HG03097 (cell line): Measurements from ENCODE around the gene KLHL29.

Experiments
- ATAC-seq: cut with Tn5 transposase; IDR thresholded peaks from one replicate; pipeline ENCODE4 v1.9.1; 2021; ENCODE audit not compliant: unreplicated experiment, low FRiP score

KLHL29 gene

GRCh38 chr2:23684395-23685176 is 299.6 kb downstream of the KLHL29 start:
- no peak for ATAC-seq

- no peak for ATAC-seq
Measured at GRCh38 chr2:23685181-23685580, 300.2 kb downstream of the KLHL29 start.

- no peak for ATAC-seq
Measured at GRCh38 chr2:23685706-23686105, 300.7 kb downstream of the KLHL29 start.

- ATAC-seq = no peak
Measured at GRCh38 chr2:23686405-23687029, 301.5 kb downstream of the KLHL29 start.

GRCh38 chr2:23687214-23687613 is 302.2 kb downstream of the KLHL29 start:
- no peak for ATAC-seq

GRCh38 chr2:23687713-23688112 is 302.7 kb downstream of the KLHL29 start:
- ATAC-seq = no peak

- no peak for ATAC-seq
Measured at GRCh38 chr2:23688486-23689130, 303.6 kb downstream of the KLHL29 start.

- ATAC-seq = no peak
Measured at GRCh38 chr2:23689131-23689700, 304.2 kb downstream of the KLHL29 start.

GRCh38 chr2:23689891-23690290 is 304.9 kb downstream of the KLHL29 start:
- no peak for ATAC-seq

GRCh38 chr2:23690421-23691105 is 305.6 kb downstream of the KLHL29 start:
- no peak for ATAC-seq

- no peak for ATAC-seq
Measured at GRCh38 chr2:23691106-23691470, 306.1 kb downstream of the KLHL29 start.

GRCh38 chr2:23691565-23691964 is 306.6 kb downstream of the KLHL29 start:
- no peak for ATAC-seq

GRCh38 chr2:23692263-23692662 is 307.3 kb downstream of the KLHL29 start:
- ATAC-seq = no peak

- ATAC-seq = no peak
Measured at GRCh38 chr2:23692851-23693605, 308.0 kb downstream of the KLHL29 start.

GRCh38 chr2:23693606-23693951 is 308.6 kb downstream of the KLHL29 start:
- ATAC-seq = no peak

- no peak for ATAC-seq
Measured at GRCh38 chr2:23694058-23695045, 309.4 kb downstream of the KLHL29 start.

- no peak for ATAC-seq
Measured at GRCh38 chr2:23695214-23695889, 310.4 kb downstream of the KLHL29 start.

GRCh38 chr2:23695890-23696751 is 311.1 kb downstream of the KLHL29 start:
- ATAC-seq = no peak
